Measurements from ENCODE around the gene IQCH. TPM values are rescaled to one million over a fixed set of nuclear protein-coding genes. Genes with fewer than 3 reads are reported as not detected.

IQCH gene
- total RNA-seq, 2 donors from 2014 or later, result 1.6 to 6.7 TPM

DNA sequence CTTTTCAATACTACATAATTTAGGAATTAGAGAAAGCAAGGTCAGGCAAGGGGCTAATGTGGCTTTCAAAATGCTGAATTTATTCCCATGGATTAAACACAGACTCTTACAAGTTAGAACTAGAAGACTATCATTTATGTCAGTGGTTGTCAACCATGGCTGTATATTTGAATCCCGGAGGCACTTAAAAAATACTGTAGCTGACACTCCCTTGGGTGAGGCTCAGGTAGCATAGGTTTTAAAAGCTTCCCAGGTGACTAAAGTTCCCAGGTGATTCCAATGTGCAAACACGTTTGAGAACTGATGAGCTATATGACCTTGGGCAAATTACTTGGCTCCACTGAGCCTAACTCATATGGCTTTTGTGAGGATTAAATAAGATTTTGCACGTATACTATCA, 29.7 kb upstream of the IQCH start:
- H3K27ac ChIP-seq, result no peak overlapping the region
- TF ChIP-seq, protein P1, sequence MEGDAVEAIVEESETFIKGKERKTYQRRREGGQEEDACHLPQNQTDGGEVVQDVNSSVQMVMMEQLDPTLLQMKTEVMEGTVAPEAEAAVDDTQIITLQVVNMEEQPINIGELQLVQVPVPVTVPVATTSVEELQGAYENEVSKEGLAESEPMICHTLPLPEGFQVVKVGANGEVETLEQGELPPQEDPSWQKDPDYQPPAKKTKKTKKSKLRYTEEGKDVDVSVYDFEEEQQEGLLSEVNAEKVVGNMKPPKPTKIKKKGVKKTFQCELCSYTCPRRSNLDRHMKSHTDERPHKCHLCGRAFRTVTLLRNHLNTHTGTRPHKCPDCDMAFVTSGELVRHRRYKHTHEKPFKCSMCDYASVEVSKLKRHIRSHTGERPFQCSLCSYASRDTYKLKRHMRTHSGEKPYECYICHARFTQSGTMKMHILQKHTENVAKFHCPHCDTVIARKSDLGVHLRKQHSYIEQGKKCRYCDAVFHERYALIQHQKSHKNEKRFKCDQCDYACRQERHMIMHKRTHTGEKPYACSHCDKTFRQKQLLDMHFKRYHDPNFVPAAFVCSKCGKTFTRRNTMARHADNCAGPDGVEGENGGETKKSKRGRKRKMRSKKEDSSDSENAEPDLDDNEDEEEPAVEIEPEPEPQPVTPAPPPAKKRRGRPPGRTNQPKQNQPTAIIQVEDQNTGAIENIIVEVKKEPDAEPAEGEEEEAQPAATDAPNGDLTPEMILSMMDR (IDR thresholded peaks at IDR 0.05), result no peak
- TF ChIP-seq POLR2A (IDR thresholded peaks at IDR 0.05), result no peak
- H3K4me1 ChIP-seq, result no peaks in the 10 kb centered on the region
- WGBS, 2 donors, result 57 to 73% methylated on average over 3 of the region's 3 CpGs
- intact Hi-C loops (cut with DNase I), result no loop called here
- ATAC-seq, result no peak
- H3K4me3 ChIP-seq, result no peak overlapping the region
- H3K9me3 ChIP-seq, result no peaks in the 10 kb centered on the region
- DNase-seq, result no peak
- H3K27me3 ChIP-seq, result no peaks in the 10 kb centered on the region
- H3K36me3 ChIP-seq (replicated peaks in 1 of 2; ENCODE audit: insufficient read depth in 1 of 2, low read depth in 2 of 2), result no peaks in the 10 kb centered on the region

DNA sequence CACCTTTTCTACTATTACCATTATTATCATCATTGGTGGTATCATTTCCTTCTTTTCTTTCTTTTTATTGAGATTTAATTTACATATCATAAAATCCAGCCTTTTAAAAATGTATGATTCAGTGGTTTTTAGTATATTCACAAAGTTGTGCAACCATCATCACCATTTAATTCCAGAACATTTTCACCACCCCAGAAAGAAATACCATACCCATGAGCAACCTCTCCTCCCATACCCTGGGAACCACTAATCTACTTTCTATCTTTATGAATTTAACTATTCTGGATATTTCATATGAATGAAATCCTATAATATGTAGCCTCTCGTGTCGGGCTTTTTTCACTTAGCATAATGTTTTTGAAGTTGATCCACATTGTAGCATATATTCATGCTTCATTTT, 29.2 kb upstream of the IQCH start:
- no peak for TF ChIP-seq POLR2A (IDR thresholded peaks at IDR 0.05)
- TF ChIP-seq, protein P1 (IDR thresholded peaks at IDR 0.05), result no peak
- Histone ChIP-seq H3K9me3 (no peaks in the 10 kb centered on the region), H3K27me3 (no peaks in the 10 kb centered on the region), H3K4me3 (no peak overlapping the region), H3K36me3 (replicated peaks in 1 of 2; ENCODE audit: insufficient read depth in 1 of 2, low read depth in 2 of 2) (peaks cover 0 to 2% of the 10 kb centered on the region in 2 donors), H3K27ac (no peak overlapping the region), H3K4me1 (no peaks in the 10 kb centered on the region)
- intact Hi-C loops (cut with DNase I), result no loop called here
- 95 to 99% methylated on average over 2 of the region's 2 CpGs for WGBS, 2 donors
- DNase-seq (no peak), ATAC-seq (no peak)

DNA sequence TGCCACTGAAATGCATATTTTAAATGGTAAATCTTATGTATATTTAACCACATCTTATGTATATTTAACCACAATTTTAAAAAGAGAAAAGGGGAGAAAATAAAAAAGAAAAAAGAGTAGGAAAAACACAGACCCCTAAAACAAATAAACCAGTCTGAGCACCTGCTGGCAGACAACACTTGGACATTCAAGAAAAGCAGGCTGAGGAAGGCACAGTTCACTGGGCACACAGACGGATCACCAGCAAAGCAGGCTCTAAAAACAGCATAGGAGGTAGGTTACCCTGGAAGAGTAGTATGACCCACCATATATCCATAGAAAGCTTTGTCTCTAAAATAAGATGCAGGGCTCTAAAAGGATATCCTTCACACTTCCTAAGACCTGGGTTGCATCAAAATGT, 27.2 kb upstream of the IQCH start:
- peaks cover 0 to 4% of the 10 kb centered on the region in 2 donors for H3K36me3 ChIP-seq (replicated peaks in 1 of 2; ENCODE audit: insufficient read depth in 1 of 2, low read depth in 2 of 2)
- no peak overlapping the region for H3K4me3 ChIP-seq
- no peak for ATAC-seq
- no peak overlapping the region for H3K27ac ChIP-seq
- no peak for DNase-seq
- H3K9me3 ChIP-seq, result no peaks in the 10 kb centered on the region
- peaks cover 4% of the 10 kb centered on the region for H3K4me1 ChIP-seq
- intact Hi-C loops (cut with DNase I), result no loop called here
- WGBS, 2 donors, result 100% methylated on average over 1 of the region's 1 CpG
- TF ChIP-seq POLR2A (IDR thresholded peaks at IDR 0.05), result no peak
- TF ChIP-seq, protein P1 (IDR thresholded peaks at IDR 0.05), result no peak
- no peaks in the 10 kb centered on the region for H3K27me3 ChIP-seq

DNA sequence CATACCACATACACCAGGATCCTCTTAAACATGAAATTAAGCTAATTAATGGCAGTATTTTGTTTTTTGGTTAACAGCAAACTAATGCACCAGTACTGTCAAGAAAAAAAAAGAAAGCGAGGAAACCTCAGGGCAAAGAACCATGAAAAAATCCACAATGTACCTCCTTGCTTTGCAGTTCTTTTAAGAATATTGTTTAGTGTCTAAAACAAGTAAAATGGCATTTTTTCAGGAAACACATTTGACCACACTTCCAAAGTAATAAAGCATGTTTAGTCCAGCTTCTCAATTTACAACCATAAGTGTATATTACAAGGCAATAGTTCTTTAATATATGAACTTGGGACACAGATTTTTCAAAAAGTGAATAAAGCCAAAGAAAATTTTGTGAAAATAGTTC, 26.7 kb upstream of the IQCH start:
- TF ChIP-seq, protein P1 (IDR thresholded peaks at IDR 0.05), result no peak
- TF ChIP-seq POLR2A (IDR thresholded peaks at IDR 0.05), result no peak
- DNase-seq (no peak), ATAC-seq (no peak)
- peaks cover 0 to 4% of the 10 kb centered on the region in 2 donors for H3K36me3 ChIP-seq (replicated peaks in 1 of 2; ENCODE audit: insufficient read depth in 1 of 2, low read depth in 2 of 2)
- peaks cover 8% of the 10 kb centered on the region for H3K4me1 ChIP-seq
- H3K27ac ChIP-seq, result no peak overlapping the region
- H3K9me3 ChIP-seq, result no peaks in the 10 kb centered on the region
- intact Hi-C loops (cut with DNase I), result no loop called here
- WGBS, 2 donors, result 92 to 93% methylated on average over 1 of the region's 1 CpG
- H3K27me3 ChIP-seq, result no peaks in the 10 kb centered on the region
- no peak overlapping the region for H3K4me3 ChIP-seq

DNA sequence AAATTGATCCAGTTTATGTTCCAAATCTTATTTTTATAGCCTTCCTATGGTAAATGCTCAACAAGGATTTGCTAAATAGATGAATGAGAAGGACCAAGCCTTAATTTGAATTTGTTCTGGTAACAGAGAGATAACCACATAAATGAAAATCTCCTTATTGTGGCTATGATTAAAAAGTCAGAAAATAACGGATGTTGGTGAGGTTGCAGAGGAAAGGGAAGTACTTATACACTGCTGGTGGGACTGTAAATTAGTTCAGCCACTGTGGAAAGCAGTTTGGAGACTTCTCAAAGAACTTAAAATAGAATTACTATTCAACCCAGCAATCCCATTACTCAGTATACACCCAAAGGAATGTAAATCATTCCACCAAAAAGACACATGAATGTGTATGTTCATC, 26.3 kb upstream of the IQCH start:
- Histone ChIP-seq H3K4me1 (peaks cover 8% of the 10 kb centered on the region), H3K4me3 (no peak overlapping the region), H3K36me3 (replicated peaks in 1 of 2; ENCODE audit: insufficient read depth in 1 of 2, low read depth in 2 of 2) (peaks cover 0 to 4% of the 10 kb centered on the region in 2 donors), H3K27me3 (no peaks in the 10 kb centered on the region), H3K27ac (no peak overlapping the region), H3K9me3 (no peaks in the 10 kb centered on the region)
- ATAC-seq, result no peak
- intact Hi-C loops (cut with DNase I), result no loop called here
- TF ChIP-seq POLR2A (IDR thresholded peaks at IDR 0.05), result no peak
- TF ChIP-seq, protein P1 (IDR thresholded peaks at IDR 0.05), result no peak
- DNase-seq, result no peak
- 61 to 78% methylated on average over 1 of the region's 1 CpG for WGBS, 2 donors

All from body of pancreas (tissue), 4 donors.